Osteoblast (primary cell): Measurements from ENCODE around the gene NEDD4L. TPM values are rescaled to one million over a fixed set of nuclear protein-coding genes. Genes with fewer than 3 reads are reported as not detected.
A peak's percentile ranks its signal among the peaks of the same experiment; 100 is the strongest.

Experiments
- DNase-seq: peaks from one replicate; pipeline ENCODE4 v3.0.0; 2011; ENCODE audit warnings: low spot score, mixed read lengths; ENCODE audit not compliant: insufficient read length; ENCODE audit errors: missing footprints
- H2AFZ ChIP-seq: 2 replicates; pipeline ENCODE4 v1.6.0; 2011; ENCODE audit warnings: mild to moderate bottlenecking, low read length
- H3K27ac ChIP-seq: 2 replicates; pipeline ENCODE4 v1.5.1; 2011; ENCODE audit warnings: mild to moderate bottlenecking, low read depth, low read length, moderate library complexity
- H3K27me3 ChIP-seq: 2 replicates; pipeline ENCODE4 v1.6.0; 2012; ENCODE audit warnings: mild to moderate bottlenecking, control low read depth, inconsistent platforms, low read length, moderate library complexity; ENCODE audit not compliant: insufficient read depth
- H3K36me3 ChIP-seq: 2 replicates; pipeline ENCODE4 v1.5.1; 2011; ENCODE audit warnings: mild to moderate bottlenecking, low read length, control low read depth, moderate library complexity; ENCODE audit not compliant: insufficient read depth
- H3K4me1 ChIP-seq: 2 replicates; pipeline ENCODE4 v1.5.1; 2011; ENCODE audit warnings: mild to moderate bottlenecking, low read length, control low read depth, moderate library complexity; ENCODE audit not compliant: insufficient read depth
- H3K4me2 ChIP-seq: 2 replicates; pipeline ENCODE4 v1.6.0; 2011; ENCODE audit warnings: mild to moderate bottlenecking, low read length; ENCODE audit not compliant: insufficient read depth
- H3K4me3 ChIP-seq: fragments of 200-600 bp; sonication (generic); 3 replicates; pipeline ENCODE4 v1.5.1; 2012; ENCODE audit warnings: mild to moderate bottlenecking, low read length, inconsistent platforms; ENCODE audit not compliant: insufficient read depth
- H3K79me2 ChIP-seq: 2 replicates; pipeline ENCODE4 v1.6.0; 2012; ENCODE audit warnings: mild to moderate bottlenecking, low read length, control low read depth, inconsistent platforms; ENCODE audit not compliant: insufficient read depth
- H3K9me3 ChIP-seq: 2 replicates; pipeline ENCODE4 v1.5.1; 2011; ENCODE audit warnings: low read depth, low read length, control low read depth
- H4K20me1 ChIP-seq: 2 replicates; pipeline ENCODE4 v1.6.0; 2012; ENCODE audit warnings: mild to moderate bottlenecking, low read length, control low read depth; ENCODE audit not compliant: insufficient read depth
- total RNA-seq: library from RNA; depleted of rRNA; stranded (reverse); fragments of >200 nt; gene quantifications from 2 replicates; pipeline ENCODE4 v1.2.3, GENCODE V29; 2012
- TF ChIP-seq, protein P1 (sequence below): IDR thresholded peaks from 2 replicates; pipeline ENCODE4 v1.5.1; 2011; ENCODE audit warnings: mild to moderate bottlenecking, low read depth, low read length, moderate library complexity; ENCODE audit errors: extremely low read depth

The NEDD4L gene
- total RNA-seq, 1 donor = 30.0 TPM

- TF ChIP-seq, protein P1, sequence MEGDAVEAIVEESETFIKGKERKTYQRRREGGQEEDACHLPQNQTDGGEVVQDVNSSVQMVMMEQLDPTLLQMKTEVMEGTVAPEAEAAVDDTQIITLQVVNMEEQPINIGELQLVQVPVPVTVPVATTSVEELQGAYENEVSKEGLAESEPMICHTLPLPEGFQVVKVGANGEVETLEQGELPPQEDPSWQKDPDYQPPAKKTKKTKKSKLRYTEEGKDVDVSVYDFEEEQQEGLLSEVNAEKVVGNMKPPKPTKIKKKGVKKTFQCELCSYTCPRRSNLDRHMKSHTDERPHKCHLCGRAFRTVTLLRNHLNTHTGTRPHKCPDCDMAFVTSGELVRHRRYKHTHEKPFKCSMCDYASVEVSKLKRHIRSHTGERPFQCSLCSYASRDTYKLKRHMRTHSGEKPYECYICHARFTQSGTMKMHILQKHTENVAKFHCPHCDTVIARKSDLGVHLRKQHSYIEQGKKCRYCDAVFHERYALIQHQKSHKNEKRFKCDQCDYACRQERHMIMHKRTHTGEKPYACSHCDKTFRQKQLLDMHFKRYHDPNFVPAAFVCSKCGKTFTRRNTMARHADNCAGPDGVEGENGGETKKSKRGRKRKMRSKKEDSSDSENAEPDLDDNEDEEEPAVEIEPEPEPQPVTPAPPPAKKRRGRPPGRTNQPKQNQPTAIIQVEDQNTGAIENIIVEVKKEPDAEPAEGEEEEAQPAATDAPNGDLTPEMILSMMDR = no peak
- Histone ChIP-seq H3K27ac (no peak overlapping the region), H3K4me1 (peaks cover 18% of the 10 kb centered on the region), H3K79me2 (no peaks in the 10 kb centered on the region), H3K36me3 (no peaks in the 10 kb centered on the region), H4K20me1 (no peaks in the 10 kb centered on the region), H2AFZ (no peak overlapping the region), H3K9me3 (no peaks in the 10 kb centered on the region), H3K4me2 (no peak overlapping the region), H3K27me3 (peaks cover 29% of the 10 kb centered on the region), H3K4me3 (no peak overlapping the region)
- DNase-seq = no peak
Measured at GRCh38 chr18:58413667-58414628, 369.9 kb downstream of the NEDD4L start.

DNA sequence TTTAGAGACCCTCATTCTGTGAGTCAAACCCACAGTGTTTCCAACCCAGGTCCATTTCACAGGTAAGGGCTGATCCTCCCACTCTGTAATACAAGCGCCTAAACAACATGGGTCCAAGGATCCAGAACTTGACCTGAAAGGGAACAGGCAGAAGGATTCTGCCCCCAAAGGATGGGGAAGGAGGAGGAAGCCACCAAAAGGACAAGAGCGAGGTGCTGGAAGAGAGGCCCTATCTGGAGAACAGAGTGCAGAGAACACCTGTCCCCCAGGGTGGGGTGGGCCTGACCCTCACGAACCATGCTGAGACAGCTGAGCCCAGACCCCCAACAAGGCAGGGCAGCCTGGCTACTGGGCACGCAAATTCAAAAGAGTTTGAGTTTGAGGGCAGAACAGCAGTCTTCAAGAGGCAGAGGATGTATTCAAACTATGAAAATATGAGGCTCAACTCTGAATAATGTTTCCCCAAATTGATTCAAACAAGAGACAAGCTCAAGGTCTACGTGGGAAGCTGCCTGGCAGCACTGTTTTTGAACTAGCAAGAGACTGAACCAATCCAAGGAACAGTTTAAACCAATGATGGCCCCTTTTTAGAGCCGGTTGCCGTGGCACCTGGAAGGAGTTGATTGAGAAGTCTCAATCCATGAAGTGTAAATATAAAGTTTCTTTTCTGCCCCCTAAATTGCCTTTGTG lies 372.1 kb downstream of the NEDD4L start:
- no peaks in the 10 kb centered on the region for H4K20me1 ChIP-seq
- TF ChIP-seq, protein P1 = no peak
- DNase-seq = peak; percentile 69
- no peak overlapping the region for H3K4me2 ChIP-seq
- no peak overlapping the region for H3K27ac ChIP-seq
- H3K79me2 ChIP-seq = no peaks in the 10 kb centered on the region
- H3K36me3 ChIP-seq = no peaks in the 10 kb centered on the region
- no peak overlapping the region for H3K4me3 ChIP-seq
- H3K27me3 ChIP-seq = peaks cover 28% of the 10 kb centered on the region
- peaks cover 18% of the 10 kb centered on the region for H3K4me1 ChIP-seq
- H2AFZ ChIP-seq = no peak overlapping the region
- H3K9me3 ChIP-seq = no peaks in the 10 kb centered on the region

- H3K79me2 ChIP-seq = no peaks in the 10 kb centered on the region
- H2AFZ ChIP-seq = no peak overlapping the region
- TF ChIP-seq, protein P1 = no peak
- H3K4me1 ChIP-seq = peaks cover 18% of the 10 kb centered on the region
- peak; percentile 89 for DNase-seq
- H3K9me3 ChIP-seq = no peaks in the 10 kb centered on the region
- no peaks in the 10 kb centered on the region for H4K20me1 ChIP-seq
- peak overlapping the region; percentile 30 for H3K4me2 ChIP-seq
- H3K27ac ChIP-seq = no peak overlapping the region
- peaks cover 28% of the 10 kb centered on the region for H3K27me3 ChIP-seq
- H3K4me3 ChIP-seq = no peak overlapping the region
- no peaks in the 10 kb centered on the region for H3K36me3 ChIP-seq
Measured at GRCh38 chr18:58416704-58417683, 373.0 kb downstream of the NEDD4L start.
